GM12878 (cell line): ENCODE data around the gene FAM210A. TPM values are rescaled to one million over a fixed set of nuclear protein-coding genes. Genes with fewer than 3 reads are reported as not detected.

Experiments
- BCLAF1 ChIP-seq: fragments of 450-650 bp; IDR thresholded peaks from 2 replicates; pipeline ENCODE4 v1.6.1; 2017; ENCODE audit warnings: antibody characterized with exemption, mild to moderate bottlenecking, moderate library complexity
- BHLHE40 ChIP-seq, 2 experiments: fragments of 450-650 bp in 1 of 2; IDR thresholded peaks; 2 replicates each; pipeline ENCODE4 v1.6.1; 2011 to 2017; ENCODE audit warnings: low read depth in 2 of 2, borderline replicate concordance in 1 of 2, improper control_type of control experiment in 1 of 2, low read length in 1 of 2, mild to moderate bottlenecking in 1 of 2
- CBX5 ChIP-seq: sonication (generic); IDR thresholded peaks from 2 replicates; pipeline ENCODE4 v1.6.1; 2016; ENCODE audit warnings: low read depth, moderate library complexity, mild to moderate bottlenecking, inconsistent platforms
- HDAC2 ChIP-seq: fragments of 200-600 bp; sonication (generic); IDR thresholded peaks from 2 replicates; pipeline ENCODE4 v1.6.1; 2017
- JUND ChIP-seq: IDR thresholded peaks from 2 replicates; pipeline ENCODE4 v1.6.1; 2012; ENCODE audit warnings: low read depth, mild to moderate bottlenecking, low read length, improper control_type of control experiment, moderate library complexity
- MTA3 ChIP-seq: IDR thresholded peaks from 2 replicates; pipeline ENCODE4 v1.6.1; 2012; ENCODE audit warnings: low read length, inconsistent platforms, borderline replicate concordance
- NFYB ChIP-seq: IDR thresholded peaks from 2 replicates; pipeline ENCODE4 v1.6.1; 2011; ENCODE audit warnings: low read depth, mild to moderate bottlenecking, low read length, improper control_type of control experiment, moderate library complexity; ENCODE audit not compliant: insufficient read depth
- PKNOX1 ChIP-seq: fragments of 450-650 bp; IDR thresholded peaks from 2 replicates; pipeline ENCODE4 v1.6.1; 2016; ENCODE audit warnings: mild to moderate bottlenecking
- RAD21 ChIP-seq: IDR thresholded peaks from 2 replicates; pipeline ENCODE4 v1.6.1; 2011; ENCODE audit warnings: mild to moderate bottlenecking, low read depth, low read length, moderate library complexity; ENCODE audit not compliant: insufficient read depth
- RBBP5 ChIP-seq: fragments of 200-600 bp; sonication (generic); conservative IDR thresholded peaks from 2 replicates; pipeline ENCODE4 v1.6.1; 2016
- SIN3A ChIP-seq: IDR thresholded peaks from 2 replicates; pipeline ENCODE4 v1.6.1; 2012; ENCODE audit warnings: low read depth, low read length, improper control_type of control experiment
- SIX5 ChIP-seq: IDR thresholded peaks from 2 replicates; pipeline ENCODE4 v1.6.1; 2011; ENCODE audit warnings: mild to moderate bottlenecking, low read depth, low read length, moderate library complexity; ENCODE audit not compliant: severe bottlenecking
- SREBF1 ChIP-seq: IDR thresholded peaks from 2 replicates; pipeline ENCODE4 v1.6.1; 2012; ENCODE audit warnings: mild to moderate bottlenecking, low read length
- TARDBP ChIP-seq: IDR thresholded peaks from 2 replicates; pipeline ENCODE4 v1.6.1; 2016; ENCODE audit warnings: borderline replicate concordance
- TCF3 ChIP-seq: IDR thresholded peaks from 2 replicates; pipeline ENCODE4 v1.6.1; 2012; ENCODE audit warnings: low read depth, mild to moderate bottlenecking, low read length, borderline replicate concordance; ENCODE audit not compliant: insufficient read depth
- ZBTB33 ChIP-seq: fragments of 450-650 bp; IDR thresholded peaks from 2 replicates; pipeline ENCODE4 v1.6.1; 2017; ENCODE audit warnings: mild to moderate bottlenecking
- ZNF592 ChIP-seq: fragments of 450-650 bp; IDR thresholded peaks from 2 replicates; pipeline ENCODE4 v1.6.1; 2017; ENCODE audit warnings: mild to moderate bottlenecking, moderate library complexity
- ZSCAN29 ChIP-seq: fragments of 450-650 bp; IDR thresholded peaks from 2 replicates; pipeline ENCODE4 v1.6.1; 2017; ENCODE audit warnings: mild to moderate bottlenecking, moderate library complexity
- polyA plus RNA-seq, 11 experiments: library from polyadenylated mRNA; depleted of rRNA in 4 of 11; unstranded in 6 of 11; stranded (reverse) in 5 of 11; fragments of >200 nt; fragmentation: Nextera tagmentation in 4 of 11; fragmentation: Illumina TruSeq in 1 of 11; extraction: Ambion mirVana in 4 of 11; extraction: Trizol in 1 of 11; gene quantifications; 1 replicate in 1 of 11; 2 replicates in 10 of 11; pipeline versions ENCODE4 v1.2.1 to v1.2.3, GENCODE V29; 2011 to 2016; ENCODE audit warnings: inconsistent platforms in 2 of 11, missing spikeins in 2 of 11, low read depth in 1 of 11
- total RNA-seq, 4 experiments: library from RNA; depleted of rRNA in 3 of 4; stranded (reverse); fragments of >200 nt in 3 of 4; fragmentation: Illumina TruSeq in 1 of 4; extraction: Trizol in 1 of 4; gene quantifications; 2 replicates each; pipeline versions ENCODE4 v1.2.1 to v1.2.3, GENCODE V29; 2013 to 2021

FAM210A gene
- total and polyA plus RNA-seq, 10 of the 15 experiments (the other 5 are each of a cell fraction or from before 2014, with no cell fraction given), result 10.3 to 56.3 (median 17.7) TPM

- TF ChIP-seq ZNF592, result no peak
- no peak for TF ChIP-seq MTA3
- TF ChIP-seq NFYB, result no peak
- no peak for TF ChIP-seq SIX5
- TF ChIP-seq CBX5, result no peak
- no peak for TF ChIP-seq HDAC2
- no peak for TF ChIP-seq ZBTB33
- TF ChIP-seq BCLAF1, result no peak
- TF ChIP-seq RBBP5, result no peak
- TF ChIP-seq SIN3A, result no peak
- TF ChIP-seq RAD21, result peak; percentile 100
- no peak for TF ChIP-seq JUND
- no peak for TF ChIP-seq SREBF1
- TF ChIP-seq PKNOX1, result peak; percentile 23; the same call in 1 of the 2 replicates
- TF ChIP-seq TARDBP, result no peak
- no peak for TF ChIP-seq TCF3
- 0 out of 4 replicates have a peak, but pooled peaks of 1 of the 2 experiments have one; percentile 37 for TF ChIP-seq BHLHE40 (IDR thresholded peaks at IDR 0.05; ENCODE audit: borderline replicate concordance in 1 of 2, low read depth in 2 of 2, low read length in 1 of 2)
- no peak for TF ChIP-seq ZSCAN29
Observed at GRCh38 chr18:13629841-13630715, 96.3 kb downstream of the FAM210A start (continued).
